Neural progenitor cell (in vitro differentiated cells): ENCODE measurements around the gene TJP1. TPM values are rescaled to one million over a fixed set of nuclear protein-coding genes. Genes with fewer than 3 reads are reported as not detected.
A peak's percentile ranks its signal among the peaks of the same experiment; 100 is the strongest.

Experiments used
- DNase-seq: peaks from one replicate; pipeline ENCODE4 v3.0.0-alpha.2; 2016; ENCODE audit warnings: low spot score
- H2AFZ ChIP-seq: fragments of 200-600 bp; sonication (generic); replicated peaks from 2 replicates; pipeline ENCODE4 v1.6.1; 2016; ENCODE audit warnings: antibody characterized with exemption
- H3F3A ChIP-seq: fragments of 200-600 bp; sonication (generic); 2 replicates; pipeline ENCODE4 v1.6.1; 2016; ENCODE audit warnings: antibody characterized with exemption, low read depth
- H3K27ac ChIP-seq: fragments of 200-600 bp; sonication (generic); 2 replicates; pipeline ENCODE4 v1.5.1; 2016; ENCODE audit warnings: mild to moderate bottlenecking
- H3K27me3 ChIP-seq: fragments of 200-600 bp; sonication (generic); 2 replicates; pipeline ENCODE4 v1.6.1; 2016; ENCODE audit warnings: mild to moderate bottlenecking, moderate library complexity
- H3K36me3 ChIP-seq: fragments of 200-600 bp; sonication (generic); 2 replicates; pipeline ENCODE4 v1.5.1; 2016
- H3K4me1 ChIP-seq: fragments of 200-600 bp; sonication (generic); 2 replicates; pipeline ENCODE4 v1.6.1; 2016; ENCODE audit warnings: mixed run types
- H3K4me2 ChIP-seq: fragments of 200-600 bp; sonication (generic); 2 replicates; pipeline ENCODE4 v1.6.1; 2016
- H3K4me3 ChIP-seq: fragments of 200-600 bp; sonication (generic); 2 replicates; pipeline ENCODE4 v1.5.1; 2016
- H3K79me2 ChIP-seq: fragments of 200-600 bp; sonication (generic); 2 replicates; pipeline ENCODE4 v1.6.1; 2016; ENCODE audit warnings: low read depth
- H3K9ac ChIP-seq: fragments of 200-600 bp; sonication (generic); 2 replicates; pipeline ENCODE4 v1.6.1; 2016
- H3K9me3 ChIP-seq: fragments of 200-600 bp; sonication (generic); 2 replicates; pipeline ENCODE4 v1.5.1; 2016; ENCODE audit warnings: low read depth
- H4K20me1 ChIP-seq: fragments of 200-600 bp; sonication (generic); 2 replicates; pipeline ENCODE4 v1.6.1; 2016; ENCODE audit warnings: low read depth
- H3K27ac Mint-ChIP-seq: 3 replicates; pipeline ENCODE4 v1.8.0; 2021; ENCODE audit warnings: mixed read lengths
- H3K27me3 Mint-ChIP-seq: 2 replicates; pipeline ENCODE4 v1.8.0; 2022; ENCODE audit warnings: low read depth, mild to moderate bottlenecking, inconsistent platforms, moderate library complexity, mixed read lengths; ENCODE audit not compliant: insufficient read depth
- H3K36me3 Mint-ChIP-seq: 3 replicates; pipeline ENCODE4 v1.8.0; 2021; ENCODE audit warnings: mixed read lengths
- H3K4me1 Mint-ChIP-seq: 3 replicates; pipeline ENCODE4 v1.8.0; 2021; ENCODE audit warnings: mixed read lengths
- H3K4me3 Mint-ChIP-seq: 3 replicates; pipeline ENCODE4 v1.8.0; 2021; ENCODE audit warnings: mild to moderate bottlenecking, moderate library complexity, mixed read lengths
- H3K9me3 Mint-ChIP-seq: 3 replicates; pipeline ENCODE4 v1.8.0; 2020; ENCODE audit warnings: mixed read lengths
- EZH2 ChIP-seq: fragments of 200-600 bp; sonication (generic); IDR thresholded peaks from 2 replicates; pipeline ENCODE4 v1.6.1; 2017; ENCODE audit warnings: antibody characterized with exemption, mild to moderate bottlenecking, moderate library complexity
- EZH2phosphoT487 ChIP-seq: fragments of 200-600 bp; sonication (generic); IDR thresholded peaks from 2 replicates; pipeline ENCODE4 v1.6.1; 2017; ENCODE audit warnings: antibody characterized with exemption
- total RNA-seq: library from RNA; depleted of rRNA; stranded (reverse); fragments of >200 nt; gene quantifications from 2 replicates; pipeline ENCODE4 v1.2.3, GENCODE V29; 2015; ENCODE audit warnings: low replicate concordance
- TF ChIP-seq, protein P1 (sequence below): fragments of 200-600 bp; sonication (generic); IDR thresholded peaks from 2 replicates; pipeline ENCODE4 v1.5.1; 2017; ENCODE audit warnings: antibody characterized with exemption, mild to moderate bottlenecking

Gene TJP1
- total RNA-seq, 1 donor from 2014 or later = 126 TPM

DNA sequence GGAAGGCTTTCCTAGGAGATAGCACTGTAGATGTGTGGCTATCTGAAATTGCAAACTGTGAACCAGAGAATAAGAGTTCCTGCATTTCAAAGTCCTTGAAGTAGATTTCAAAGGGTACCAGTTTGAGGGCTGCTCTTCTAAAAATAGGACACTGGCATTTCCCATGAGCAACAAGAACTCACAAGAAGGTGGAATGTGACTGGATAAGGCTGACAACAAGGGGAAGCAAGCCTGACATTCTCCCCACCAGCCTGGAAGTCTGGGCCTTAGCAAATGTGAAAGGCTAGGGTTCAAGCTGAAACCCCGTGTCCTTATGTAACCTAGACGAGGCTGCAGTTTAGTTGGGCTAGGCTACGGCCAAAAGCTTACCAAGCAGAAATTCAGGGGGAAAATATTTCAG is 18.7 kb upstream of the TJP1 start:
- Histone ChIP-seq H3K27me3 (no peaks in the 10 kb centered on the region), H3K27ac (no peak overlapping the region), H3K9me3 (no peaks in the 10 kb centered on the region), H3K4me3 (no peak overlapping the region), H3K36me3 (no peaks in the 10 kb centered on the region), H3K79me2 (no peaks in the 10 kb centered on the region), H3F3A (peaks cover 7% of the 10 kb centered on the region), H4K20me1 (no peaks in the 10 kb centered on the region), H2AFZ (peak overlapping the region; percentile 15), H3K4me1 (peaks cover 13% of the 10 kb centered on the region), H3K4me2 (no peak overlapping the region), H3K9ac (no peak overlapping the region)
- DNase-seq = no peak
- Mint-ChIP-seq H3K9me3 (no peaks in the 10 kb centered on the region), H3K27ac (no peak overlapping the region), H3K36me3 (no peaks in the 10 kb centered on the region), H3K27me3 (peaks cover 2% of the 10 kb centered on the region), H3K4me3 (no peak overlapping the region), H3K4me1 (peaks cover 17% of the 10 kb centered on the region)
- no peak for TF ChIP-seq EZH2phosphoT487
- TF ChIP-seq, protein P1, sequence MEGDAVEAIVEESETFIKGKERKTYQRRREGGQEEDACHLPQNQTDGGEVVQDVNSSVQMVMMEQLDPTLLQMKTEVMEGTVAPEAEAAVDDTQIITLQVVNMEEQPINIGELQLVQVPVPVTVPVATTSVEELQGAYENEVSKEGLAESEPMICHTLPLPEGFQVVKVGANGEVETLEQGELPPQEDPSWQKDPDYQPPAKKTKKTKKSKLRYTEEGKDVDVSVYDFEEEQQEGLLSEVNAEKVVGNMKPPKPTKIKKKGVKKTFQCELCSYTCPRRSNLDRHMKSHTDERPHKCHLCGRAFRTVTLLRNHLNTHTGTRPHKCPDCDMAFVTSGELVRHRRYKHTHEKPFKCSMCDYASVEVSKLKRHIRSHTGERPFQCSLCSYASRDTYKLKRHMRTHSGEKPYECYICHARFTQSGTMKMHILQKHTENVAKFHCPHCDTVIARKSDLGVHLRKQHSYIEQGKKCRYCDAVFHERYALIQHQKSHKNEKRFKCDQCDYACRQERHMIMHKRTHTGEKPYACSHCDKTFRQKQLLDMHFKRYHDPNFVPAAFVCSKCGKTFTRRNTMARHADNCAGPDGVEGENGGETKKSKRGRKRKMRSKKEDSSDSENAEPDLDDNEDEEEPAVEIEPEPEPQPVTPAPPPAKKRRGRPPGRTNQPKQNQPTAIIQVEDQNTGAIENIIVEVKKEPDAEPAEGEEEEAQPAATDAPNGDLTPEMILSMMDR = no peak
- no peak for TF ChIP-seq EZH2

GRCh38 chr15:29840054-29840453 is 17.8 kb upstream of the TJP1 start:
- Histone ChIP-seq H3K79me2 (no peaks in the 10 kb centered on the region), H3K4me3 (no peak overlapping the region), H2AFZ (no peak overlapping the region), H3K9ac (no peak overlapping the region), H4K20me1 (no peaks in the 10 kb centered on the region), H3K27ac (no peak overlapping the region), H3F3A (no peaks in the 10 kb centered on the region), H3K36me3 (no peaks in the 10 kb centered on the region), H3K9me3 (no peaks in the 10 kb centered on the region), H3K4me1 (peaks cover 4% of the 10 kb centered on the region), H3K27me3 (no peaks in the 10 kb centered on the region), H3K4me2 (no peak overlapping the region)
- peaks cover 12% of the 10 kb centered on the region for H3K4me1 Mint-ChIP-seq
- H3K27me3 Mint-ChIP-seq = no peaks in the 10 kb centered on the region
- H3K4me3 Mint-ChIP-seq = no peak overlapping the region
- H3K9me3 Mint-ChIP-seq = no peaks in the 10 kb centered on the region
- H3K36me3 Mint-ChIP-seq = no peaks in the 10 kb centered on the region
- H3K27ac Mint-ChIP-seq = no peak overlapping the region
- no peak for DNase-seq
- TF ChIP-seq EZH2 (no peak), EZH2phosphoT487 (no peak)
- TF ChIP-seq, protein P1 = no peak

GRCh38 chr15:29838352-29839010 is 16.2 kb upstream of the TJP1 start:
- no peak overlapping the region for H2AFZ ChIP-seq
- no peaks in the 10 kb centered on the region for H3K9me3 Mint-ChIP-seq
- H3K4me3 ChIP-seq = no peak overlapping the region
- H3K4me3 Mint-ChIP-seq = no peak overlapping the region
- H3K4me1 Mint-ChIP-seq = peaks cover 3% of the 10 kb centered on the region
- no peak for DNase-seq
- no peaks in the 10 kb centered on the region for H3K4me1 ChIP-seq
- H3K27me3 Mint-ChIP-seq = no peaks in the 10 kb centered on the region
- H3K4me2 ChIP-seq = no peak overlapping the region
- H3K36me3 Mint-ChIP-seq = no peaks in the 10 kb centered on the region
- no peaks in the 10 kb centered on the region for H4K20me1 ChIP-seq
- H3K27ac Mint-ChIP-seq = no peak overlapping the region
- TF ChIP-seq, protein P1 = no peak
- no peak for TF ChIP-seq EZH2
- H3K79me2 ChIP-seq = no peaks in the 10 kb centered on the region
- H3K36me3 ChIP-seq = no peaks in the 10 kb centered on the region
- H3F3A ChIP-seq = no peaks in the 10 kb centered on the region
- no peak overlapping the region for H3K9ac ChIP-seq
- no peak overlapping the region for H3K27ac ChIP-seq
- H3K27me3 ChIP-seq = no peaks in the 10 kb centered on the region
- no peaks in the 10 kb centered on the region for H3K9me3 ChIP-seq
